Measurements from ENCODE around the gene ENTREP3.

DNA sequence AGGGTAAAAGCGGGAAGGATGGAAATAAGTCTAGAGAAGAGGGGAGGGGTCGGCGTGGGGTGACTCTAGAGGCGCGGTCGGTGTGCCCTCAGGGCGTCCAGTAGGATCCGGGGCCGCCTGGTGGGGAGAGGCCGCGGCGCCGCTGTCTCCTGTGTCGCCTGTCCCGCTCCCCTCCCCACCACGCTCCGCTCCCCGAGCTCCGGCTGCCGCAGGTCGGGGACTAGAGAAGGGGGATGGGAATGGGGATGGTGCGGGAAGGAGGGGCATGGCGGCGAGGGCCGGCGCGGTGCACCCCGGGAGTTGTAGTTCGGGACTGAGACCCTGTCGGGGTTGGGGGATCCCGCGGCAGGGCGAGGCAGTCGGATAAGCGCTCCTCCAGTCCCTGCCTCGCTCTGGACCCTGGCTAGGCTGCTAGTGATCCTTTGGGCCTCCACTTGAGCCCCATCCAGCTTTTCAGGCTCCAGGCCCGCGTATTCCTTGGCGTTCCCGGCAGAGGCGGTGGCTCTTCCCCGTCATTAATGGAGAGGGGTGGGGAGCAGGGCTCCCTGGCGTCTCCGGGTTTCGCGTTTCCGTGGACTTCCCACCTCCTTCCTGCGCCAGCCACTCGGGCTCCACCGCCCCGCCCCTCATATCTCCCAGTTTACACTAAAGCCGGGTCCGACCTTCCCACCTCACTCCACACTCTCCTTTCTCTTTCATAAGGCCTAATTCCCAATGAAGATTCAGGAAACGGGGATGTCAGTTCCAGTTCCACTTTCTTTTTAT lies at the start of gene ENTREP3:
- TF ChIP-seq, protein P1, sequence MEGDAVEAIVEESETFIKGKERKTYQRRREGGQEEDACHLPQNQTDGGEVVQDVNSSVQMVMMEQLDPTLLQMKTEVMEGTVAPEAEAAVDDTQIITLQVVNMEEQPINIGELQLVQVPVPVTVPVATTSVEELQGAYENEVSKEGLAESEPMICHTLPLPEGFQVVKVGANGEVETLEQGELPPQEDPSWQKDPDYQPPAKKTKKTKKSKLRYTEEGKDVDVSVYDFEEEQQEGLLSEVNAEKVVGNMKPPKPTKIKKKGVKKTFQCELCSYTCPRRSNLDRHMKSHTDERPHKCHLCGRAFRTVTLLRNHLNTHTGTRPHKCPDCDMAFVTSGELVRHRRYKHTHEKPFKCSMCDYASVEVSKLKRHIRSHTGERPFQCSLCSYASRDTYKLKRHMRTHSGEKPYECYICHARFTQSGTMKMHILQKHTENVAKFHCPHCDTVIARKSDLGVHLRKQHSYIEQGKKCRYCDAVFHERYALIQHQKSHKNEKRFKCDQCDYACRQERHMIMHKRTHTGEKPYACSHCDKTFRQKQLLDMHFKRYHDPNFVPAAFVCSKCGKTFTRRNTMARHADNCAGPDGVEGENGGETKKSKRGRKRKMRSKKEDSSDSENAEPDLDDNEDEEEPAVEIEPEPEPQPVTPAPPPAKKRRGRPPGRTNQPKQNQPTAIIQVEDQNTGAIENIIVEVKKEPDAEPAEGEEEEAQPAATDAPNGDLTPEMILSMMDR (conservative IDR thresholded peaks at IDR 0.05), result no peak; the same call in 1 of the 2 replicates
- 0 out of 2 replicates have a peak, but pooled peaks have one; percentile 32 for TF ChIP-seq ZFX (IDR thresholded peaks at IDR 0.05)

Data from C4-2B (cell line).